ENCODE measurements around the gene TNFRSF18.

DNA sequence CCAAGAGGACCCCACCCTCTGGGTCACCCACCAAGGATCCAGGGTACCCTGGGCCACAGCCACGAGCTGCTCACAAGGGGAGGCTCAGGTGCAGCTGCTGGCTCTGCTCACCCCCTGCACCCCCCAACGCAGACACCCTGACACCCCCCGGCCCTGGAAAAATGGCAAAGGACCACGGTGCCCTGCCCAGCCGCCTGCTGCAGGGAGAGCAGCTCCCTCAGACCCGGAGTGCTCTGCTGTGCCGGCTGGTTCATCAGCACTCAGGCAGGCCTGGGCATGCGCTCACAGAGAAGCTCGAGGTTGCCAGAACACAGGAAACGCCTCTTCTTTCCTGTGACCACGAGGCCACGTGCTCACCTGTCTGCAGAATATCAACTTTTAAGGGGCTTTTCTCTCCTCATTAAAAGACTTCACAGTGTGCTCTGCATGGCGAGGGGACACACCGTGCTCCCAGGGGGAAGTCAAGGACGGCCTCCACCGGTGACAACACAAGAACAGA is 44.4 kb upstream of the TNFRSF18 start:
- TF ChIP-seq, protein P1, sequence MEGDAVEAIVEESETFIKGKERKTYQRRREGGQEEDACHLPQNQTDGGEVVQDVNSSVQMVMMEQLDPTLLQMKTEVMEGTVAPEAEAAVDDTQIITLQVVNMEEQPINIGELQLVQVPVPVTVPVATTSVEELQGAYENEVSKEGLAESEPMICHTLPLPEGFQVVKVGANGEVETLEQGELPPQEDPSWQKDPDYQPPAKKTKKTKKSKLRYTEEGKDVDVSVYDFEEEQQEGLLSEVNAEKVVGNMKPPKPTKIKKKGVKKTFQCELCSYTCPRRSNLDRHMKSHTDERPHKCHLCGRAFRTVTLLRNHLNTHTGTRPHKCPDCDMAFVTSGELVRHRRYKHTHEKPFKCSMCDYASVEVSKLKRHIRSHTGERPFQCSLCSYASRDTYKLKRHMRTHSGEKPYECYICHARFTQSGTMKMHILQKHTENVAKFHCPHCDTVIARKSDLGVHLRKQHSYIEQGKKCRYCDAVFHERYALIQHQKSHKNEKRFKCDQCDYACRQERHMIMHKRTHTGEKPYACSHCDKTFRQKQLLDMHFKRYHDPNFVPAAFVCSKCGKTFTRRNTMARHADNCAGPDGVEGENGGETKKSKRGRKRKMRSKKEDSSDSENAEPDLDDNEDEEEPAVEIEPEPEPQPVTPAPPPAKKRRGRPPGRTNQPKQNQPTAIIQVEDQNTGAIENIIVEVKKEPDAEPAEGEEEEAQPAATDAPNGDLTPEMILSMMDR (optimal IDR thresholded peaks at IDR 0.05 in 1 of 3, IDR thresholded peaks at IDR 0.05 in 1 of 3, conservative IDR thresholded peaks at IDR 0.05 in 1 of 3; ENCODE audit: extremely low read depth in 1 of 3, insufficient read depth in 2 of 3, low read length in 3 of 3) = no peak
- no peak for TF ChIP-seq EZH2 (IDR thresholded peaks at IDR 0.05; ENCODE audit: low read length)

Measured in keratinocyte (primary cell).